H1 (cell line): Measurements from ENCODE around the gene PRICKLE3. TPM values are rescaled to one million over a fixed set of nuclear protein-coding genes. Genes with fewer than 3 reads are reported as not detected.

Source experiments
- CTCF ChIA-PET: fragments of 300-600 bp; sonication (Branson Sonifier 250); formaldehyde crosslinking; loops from one replicate; lab custom pipeline; 2021; ENCODE audit not compliant: partially characterized antibody; lab: Charles Lee
- POLR2A ChIA-PET: fragments of 300-600 bp; sonication (Branson Sonifier 250); formaldehyde crosslinking; loops from one replicate; lab custom pipeline; 2021; ENCODE audit warnings: inconsistent platforms; ENCODE audit not compliant: partially characterized antibody; lab: Charles Lee
- DNase-seq, 2 experiments: peaks; one replicate each; pipeline versions ENCODE4 v3.0.0 to v3.0.0-alpha.2; 2010 to 2022; ENCODE audit warnings: low spot score in 2 of 2, low read depth in 1 of 2, mixed read lengths in 1 of 2
- FAIRE-seq: peaks from 2 replicates; lab custom pipeline; 2011; peaks lifted over from hg19 to GRCh38; lab: Jason Lieb, UNC
- H2AFZ ChIP-seq: 2 replicates; pipeline ENCODE4 v1.8.1; 2012; ENCODE audit warnings: low read length, inconsistent platforms
- H2AK5ac ChIP-seq: 2 replicates; pipeline ENCODE4 v1.6.1; 2013; ENCODE audit warnings: low read depth, low read length
- H2BK120ac ChIP-seq: replicated peaks from 2 replicates; pipeline ENCODE3; 2013; ENCODE audit warnings: low read depth, low read length, inconsistent platforms
- H2BK12ac ChIP-seq: 2 replicates; pipeline ENCODE4 v1.6.1; 2013; ENCODE audit warnings: low read depth, low read length
- H2BK15ac ChIP-seq: 2 replicates; pipeline ENCODE4 v1.6.1; 2013; ENCODE audit warnings: low read length
- H2BK20ac ChIP-seq: 2 replicates; pipeline ENCODE4 v1.6.1; 2013; ENCODE audit warnings: low read length
- H2BK5ac ChIP-seq: 2 replicates; pipeline ENCODE4 v1.6.1; 2013; ENCODE audit warnings: low read depth, low read length
- H3K14ac ChIP-seq: 2 replicates; pipeline ENCODE4 v1.6.1; 2013; ENCODE audit warnings: inconsistent platforms; ENCODE audit not compliant: insufficient read length
- H3K18ac ChIP-seq: 2 replicates; pipeline ENCODE4 v1.6.1; 2013; ENCODE audit warnings: low read length; ENCODE audit errors: extremely low read depth
- H3K23ac ChIP-seq: 2 replicates; pipeline ENCODE4 v1.6.1; 2013; ENCODE audit warnings: inconsistent platforms; ENCODE audit not compliant: insufficient read length
- H3K23me2 ChIP-seq: 2 replicates; pipeline ENCODE4 v1.6.1; 2013; ENCODE audit warnings: low read depth, low read length
- H3K27ac ChIP-seq: 2 replicates; pipeline ENCODE4 v1.6.1; 2011; ENCODE audit warnings: low read depth, low read length, inconsistent platforms
- H3K27me3 ChIP-seq, 4 experiments: replicated peaks in 1 of 4; 1 replicate in 1 of 4; 2 replicates in 3 of 4; pipeline versions ENCODE4 v1.6.1 to v1.8.1; 2011 to 2013; ENCODE audit warnings: low read length in 3 of 4, mild to moderate bottlenecking in 3 of 4, inconsistent platforms in 2 of 4, mixed read lengths in 2 of 4, moderate library complexity in 1 of 4; ENCODE audit not compliant: control insufficient read depth in 3 of 4, insufficient read depth in 3 of 4; ENCODE audit errors: extremely low read depth in 1 of 4
- H3K36me3 ChIP-seq, 4 experiments: 2 replicates each; pipeline versions ENCODE4 v1.6.1 to v1.8.1; 2011 to 2013; ENCODE audit warnings: mild to moderate bottlenecking in 4 of 4, low read length in 3 of 4, moderate library complexity in 2 of 4, control low read depth in 1 of 4, inconsistent platforms in 1 of 4; ENCODE audit not compliant: insufficient read depth in 4 of 4, control insufficient read depth in 2 of 4
- H3K4ac ChIP-seq: replicated peaks from 2 replicates; pipeline ENCODE3; 2013; ENCODE audit warnings: low read length, low read depth, mixed read lengths, inconsistent platforms; ENCODE audit not compliant: insufficient read length
- H3K4me1 ChIP-seq, 4 experiments: replicated peaks in 1 of 4; 1 replicate in 1 of 4; 2 replicates in 3 of 4; pipeline versions ENCODE4 v1.6.1 to v1.8.1; 2011 to 2013; ENCODE audit warnings: low read length in 3 of 4, inconsistent platforms in 2 of 4, mixed read lengths in 1 of 4; ENCODE audit not compliant: insufficient read depth in 4 of 4, control insufficient read depth in 3 of 4
- H3K4me2 ChIP-seq, 2 experiments: 2 replicates each; pipeline versions ENCODE4 v1.6.1 to v1.8.1; 2011 to 2013; ENCODE audit warnings: low read depth in 2 of 2, low read length in 2 of 2, control low read depth in 1 of 2, inconsistent platforms in 1 of 2, mild to moderate bottlenecking in 1 of 2; ENCODE audit not compliant: insufficient read depth in 1 of 2
- H3K4me3 ChIP-seq, 4 experiments: fragments of 200-600, 300-600 bp in 1 of 4; sonication (generic), shearing (Covaris generic), sonication (Bioruptor Twin) in 1 of 4; 2 replicates each; pipeline versions ENCODE4 v1.5.1 to v1.8.1; 2011 to 2016; ENCODE audit warnings: low read length in 4 of 4, low read depth in 3 of 4, control low read depth in 2 of 4, inconsistent platforms in 2 of 4, mild to moderate bottlenecking in 2 of 4, mixed read lengths in 1 of 4, moderate library complexity in 1 of 4; ENCODE audit not compliant: insufficient read depth in 2 of 4; ENCODE audit errors: extremely low read depth in 1 of 4
- H3K56ac ChIP-seq: replicated peaks from 2 replicates; pipeline ENCODE3; 2013; ENCODE audit warnings: low read depth, mild to moderate bottlenecking, mixed read lengths, low read length, inconsistent platforms; ENCODE audit not compliant: insufficient read length
- H3K79me1 ChIP-seq: 2 replicates; pipeline ENCODE4 v1.6.1; 2013; ENCODE audit warnings: low read depth, low read length, control low read depth
- H3K79me2 ChIP-seq, 2 experiments: 2 replicates each; pipeline versions ENCODE4 v1.6.1 to v1.8.1; 2012 to 2013; ENCODE audit warnings: low read length in 2 of 2, mild to moderate bottlenecking in 2 of 2, inconsistent platforms in 1 of 2; ENCODE audit not compliant: insufficient read depth in 2 of 2, control insufficient read depth in 1 of 2
- H3K9ac ChIP-seq, 4 experiments: replicated peaks in 1 of 4; 1 replicate in 1 of 4; 2 replicates in 3 of 4; pipeline versions ENCODE4 v1.6.1 to v1.8.1; 2011 to 2013; ENCODE audit warnings: low read depth in 3 of 4, low read length in 3 of 4, control low read depth in 2 of 4, mild to moderate bottlenecking in 2 of 4, moderate library complexity in 2 of 4, inconsistent platforms in 1 of 4; ENCODE audit errors: extremely low read depth in 1 of 4
- H3K9me3 ChIP-seq, 2 experiments: 2 replicates each; pipeline versions ENCODE4 v1.6.1 to v1.8.1; 2012 to 2013; ENCODE audit warnings: mild to moderate bottlenecking in 2 of 2, moderate library complexity in 2 of 2, control low read depth in 1 of 2, inconsistent platforms in 1 of 2, low read depth in 1 of 2, low read length in 1 of 2, mixed read lengths in 1 of 2; ENCODE audit not compliant: insufficient read depth in 2 of 2
- H4K20me1 ChIP-seq, 2 experiments: replicated peaks in 1 of 2; 2 replicates each; pipeline versions ENCODE3 to v1.8.1; 2011 to 2013; ENCODE audit warnings: inconsistent platforms in 2 of 2, low read length in 2 of 2, mild to moderate bottlenecking in 1 of 2; ENCODE audit not compliant: insufficient read depth in 2 of 2, control insufficient read depth in 1 of 2
- H4K5ac ChIP-seq: 2 replicates; pipeline ENCODE4 v1.6.1; 2013; ENCODE audit warnings: low read length, low read depth, mixed read lengths, inconsistent platforms; ENCODE audit not compliant: insufficient read length
- H4K8ac ChIP-seq: 2 replicates; pipeline ENCODE4 v1.8.0; 2013; ENCODE audit warnings: mild to moderate bottlenecking, moderate library complexity, low read length, inconsistent platforms; ENCODE audit not compliant: insufficient read depth; ENCODE audit errors: extremely low read depth
- H4K91ac ChIP-seq: replicated peaks from 2 replicates; pipeline ENCODE3; 2013; ENCODE audit warnings: low read length, mixed read lengths, inconsistent platforms; ENCODE audit not compliant: insufficient read length
- CHD1 ChIP-seq: IDR thresholded peaks from 2 replicates; pipeline ENCODE4 v1.6.1; 2012; ENCODE audit warnings: low read depth, low read length, improper control_type of control experiment
- KDM4A ChIP-seq: IDR thresholded peaks from one replicate; pipeline ENCODE4 v1.7.1; 2012; ENCODE audit warnings: low read depth, mild to moderate bottlenecking, moderate library complexity, low read length, inconsistent platforms; ENCODE audit not compliant: severe bottlenecking
- MAFK ChIP-seq: IDR thresholded peaks from 2 replicates; pipeline ENCODE4 v1.6.1; 2012; ENCODE audit warnings: low read depth, mild to moderate bottlenecking, improper control_type of control experiment, low read length
- POLR2A ChIP-seq, 2 experiments: IDR thresholded peaks; 1 replicate in 1 of 2; 2 replicates in 1 of 2; pipeline ENCODE4 v1.6.1; 2011; ENCODE audit warnings: low read depth in 2 of 2, low read length in 2 of 2, mild to moderate bottlenecking in 2 of 2; ENCODE audit errors: control extremely low read depth in 1 of 2
- RAD21 ChIP-seq, 2 experiments: IDR thresholded peaks in 1 of 2; conservative IDR thresholded peaks in 1 of 2; 2 replicates each; pipeline ENCODE4 v1.6.1; 2011; ENCODE audit warnings: low read depth in 2 of 2, low read length in 2 of 2, improper control_type of control experiment in 1 of 2, inconsistent platforms in 1 of 2, mild to moderate bottlenecking in 1 of 2, moderate library complexity in 1 of 2
- WGBS, 2 experiments: shearing (Covaris generic) in 1 of 2; methylation state at CpG; one replicate each; pipeline versions ENCODE4 v1.1.6 to v1.1.7; 2013 to 2015; ENCODE audit warnings: low lambda C conversion rate in 2 of 2, mixed read lengths in 2 of 2, inconsistent platforms in 1 of 2, low coverage in 1 of 2, missing lambda C conversion rate in 1 of 2; ENCODE audit not compliant: insufficient replicate concordance in 2 of 2, insufficient coverage in 1 of 2, insufficient read length in 1 of 2; ENCODE audit errors: extremely low coverage in 1 of 2, missing lambda C conversion rate in 1 of 2; 5-methylcytosine and 5-hydroxymethylcytosine counted together
- polyA plus RNA-seq, 7 experiments: library from polyadenylated mRNA; depleted of rRNA in 3 of 7; stranded (reverse) in 5 of 7; unstranded in 2 of 7; fragments of >200 nt in 5 of 7; fragments of 200-250 nt in 2 of 7; gene quantifications; 1 replicate in 5 of 7; 2 replicates in 1 of 7; 4 replicates in 1 of 7; pipeline versions ENCODE4 v1.2.1 to v1.2.3, GENCODE V29; 2011 to 2013; ENCODE audit warnings: missing spikeins in 2 of 7, mixed read lengths in 2 of 7
- total RNA-seq: library from RNA; stranded (reverse); fragmentation: NEBNext Ultra II Directional; extraction: Animal tissue kit (Norgen Biotek cat#: 25700); gene quantifications from 2 replicates; pipeline ENCODE4 v1.2.1, GENCODE V29; 2021

Gene PRICKLE3
- total and polyA plus RNA-seq, 2 of the 8 experiments (the other 6 are each of a cell fraction or from before 2014, with no cell fraction given), result 9.1 to 10.6 TPM

DNA sequence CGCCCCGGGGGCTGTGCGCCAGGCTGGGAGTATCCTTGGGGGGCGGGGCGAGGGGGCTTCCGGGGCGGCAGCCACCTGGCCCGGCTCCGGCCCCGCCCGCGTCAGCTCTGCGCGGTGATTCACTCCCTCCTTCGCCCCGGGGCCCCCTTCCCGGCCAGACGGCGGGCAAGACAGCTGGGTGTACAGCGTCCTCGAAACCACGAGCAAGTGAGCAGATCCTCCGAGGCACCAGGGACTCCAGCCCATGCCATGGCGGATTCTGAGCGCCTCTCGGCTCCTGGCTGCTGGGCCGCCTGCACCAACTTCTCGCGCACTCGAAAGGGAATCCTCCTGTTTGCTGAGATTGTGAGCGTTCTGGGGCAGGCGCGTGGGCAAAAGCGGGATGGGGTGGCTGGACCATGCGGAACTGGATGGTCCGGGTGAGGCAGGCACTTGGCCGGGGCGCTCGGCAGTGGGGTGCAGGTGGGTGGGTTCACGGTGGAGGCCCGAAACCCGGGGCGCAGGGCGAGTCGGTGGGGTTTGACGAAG lies 14.4 kb downstream of the PRICKLE3 start, which contains the start of gene PLP2:
PLP2 (plus strand) TSS at position 147 of the 528 bp plus-strand sequence; CDS start at position 250, 103 bp downstream.
- Histone ChIP-seq H3K56ac (no peak within 1 kb of the TSS), H3K4me3 (peak within 1 kb of the TSS; percentile 42 to 66 (median 46)), H2BK12ac (no peak within 1 kb of the TSS), H3K27me3 (peaks cover 0 to 8% (median 5%) of the 10 kb centered on the region in 4 experiments; a peak in 5 of 7 replicates), H3K79me2 (no peaks in the 10 kb centered on the region), H2BK20ac (no peak within 1 kb of the TSS), H3K4me1 (peaks cover 0 to 6% (median 3%) of the 10 kb centered on the region in 4 experiments; a peak in 4 of 7 replicates), H2BK15ac (no peak within 1 kb of the TSS), H3K14ac (no peak within 1 kb of the TSS), H2AFZ (no peak within 1 kb of the TSS; the same call in 1 of the 2 replicates), H3K23me2 (peaks cover 8% of the 10 kb centered on the region; the same call in 1 of the 2 replicates), H3K79me1 (no peaks in the 10 kb centered on the region), H3K18ac (no peak within 1 kb of the TSS; the same call in none of the 2 replicates), H3K23ac (no peak within 1 kb of the TSS), H3K36me3 (peaks cover 0 to 4% (median 0%) of the 10 kb centered on the region in 4 experiments; a peak in 3 of 8 replicates), H3K27ac (no peak within 1 kb of the TSS), H2BK5ac (no peak within 1 kb of the TSS), H2BK120ac (no peak within 1 kb of the TSS), H3K9ac (peak within 1 kb of the TSS in 1 of 4 experiments; percentile 30; a peak in 1 of 7 replicates), H3K4ac (no peak within 1 kb of the TSS), H3K9me3 (no peaks in the 10 kb centered on the region), H4K5ac (no peak within 1 kb of the TSS), H4K8ac (no peak within 1 kb of the TSS), H2AK5ac (no peak within 1 kb of the TSS), H4K20me1 (peaks cover 0 to 2% of the 10 kb centered on the region in 2 experiments), H3K4me2 (peak within 1 kb of the TSS; percentile 71 to 82), H4K91ac (no peak within 1 kb of the TSS)
- DNase-seq, result peak in 1 of 2 experiments; percentile 48
- WGBS, 2 experiments, result 3% methylated on average over 19 of the region's 46 CpGs; no CpG with 5 or more reads in 1 of the 2 experiments
- TF ChIP-seq RAD21 (IDR thresholded peaks at IDR 0.05 in 1 of 2, conservative IDR thresholded peaks at IDR 0.05 in 1 of 2; ENCODE audit: low read depth in 2 of 2, low read length in 2 of 2) (no peak), POLR2A (IDR thresholded peaks at IDR 0.05; ENCODE audit: control extremely low read depth in 1 of 2, low read depth in 2 of 2, low read length in 2 of 2) (no peak), MAFK (no peak), KDM4A (peak; percentile 55), CHD1 (no peak)
- ChIA-PET CTCF (no interaction called here), POLR2A (interaction anchor here (0.9 to 1.5 kb wide), 3 partner anchors 10 to 19 kb away, joined by 3 to 4 read pairs (median 3); no protein-coding TSS in a partner anchor)
- no peak for FAIRE-seq
